Neuronal stem cell (in vitro differentiated cells): ENCODE data around the gene KCNK7.
"Not testable (repeated sequence)": the region's sequence is repeated elsewhere in the genome, so short reads cannot be mapped to it uniquely, and the experiment has no call there.

Experiments used
- DNase-seq: peaks from one replicate; pipeline ENCODE4 v3.0.0-alpha.2; 2013; ENCODE audit warnings: low spot score
- H2AFZ ChIP-seq: one replicate; pipeline ENCODE4 v1.6.1; 2013; ENCODE audit warnings: mild to moderate bottlenecking, low read length, inconsistent platforms
- H2AK5ac ChIP-seq: 2 replicates; pipeline ENCODE4 v1.6.1; 2013; ENCODE audit warnings: low read depth, mild to moderate bottlenecking, inconsistent platforms, low read length, moderate library complexity, mixed read lengths
- H2BK120ac ChIP-seq: 2 replicates; pipeline ENCODE4 v1.6.1; 2013; ENCODE audit warnings: low read depth, mild to moderate bottlenecking, inconsistent platforms, low read length, moderate library complexity, mixed read lengths
- H2BK12ac ChIP-seq: one replicate; pipeline ENCODE4 v1.6.1; 2013; ENCODE audit warnings: low read length, inconsistent platforms
- H2BK15ac ChIP-seq: 2 replicates; pipeline ENCODE4 v1.6.1; 2013; ENCODE audit warnings: mild to moderate bottlenecking, low read length, inconsistent platforms, mixed read lengths
- H2BK5ac ChIP-seq: one replicate; pipeline ENCODE4 v1.6.1; 2013; ENCODE audit warnings: inconsistent platforms, mild to moderate bottlenecking, low read length, moderate library complexity
- H3K14ac ChIP-seq: one replicate; pipeline ENCODE4 v1.6.1; 2013; ENCODE audit warnings: low read length, inconsistent platforms
- H3K18ac ChIP-seq: 2 replicates; pipeline ENCODE4 v1.6.1; 2013; ENCODE audit warnings: low read length, inconsistent platforms
- H3K23ac ChIP-seq: 2 replicates; pipeline ENCODE4 v1.6.1; 2013; ENCODE audit warnings: low read depth, mild to moderate bottlenecking, mixed read lengths, low read length, inconsistent platforms; ENCODE audit not compliant: poor library complexity
- H3K27ac ChIP-seq: replicated peaks from 3 replicates; pipeline ENCODE4 v1.5.1; 2013; ENCODE audit warnings: low read length, inconsistent platforms
- H3K27me3 ChIP-seq, 3 experiments: 2 replicates each; pipeline ENCODE4 v1.6.1; 2013; ENCODE audit warnings: low read length in 3 of 3, mild to moderate bottlenecking in 2 of 3, inconsistent platforms in 1 of 3, low read depth in 1 of 3, mixed read lengths in 1 of 3, moderate library complexity in 1 of 3; ENCODE audit not compliant: control insufficient read depth in 3 of 3, insufficient read depth in 3 of 3
- H3K36me3 ChIP-seq, 2 donors: replicated peaks in 1 of 2; 2 replicates each; pipeline ENCODE4 v1.6.1; 2013; ENCODE audit warnings: low read length in 2 of 2; ENCODE audit not compliant: control insufficient read depth in 2 of 2, insufficient read depth in 2 of 2
- H3K4ac ChIP-seq: 2 replicates; pipeline ENCODE4 v1.6.1; 2013; ENCODE audit warnings: inconsistent platforms, mild to moderate bottlenecking, low read length, moderate library complexity
- H3K4me1 ChIP-seq, 2 donors: 1 replicate in 1 of 2; 2 replicates in 1 of 2; pipeline ENCODE4 v1.6.1; 2013; ENCODE audit warnings: low read length in 2 of 2, low read depth in 1 of 2; ENCODE audit not compliant: control insufficient read depth in 2 of 2, insufficient read depth in 1 of 2
- H3K4me2 ChIP-seq: one replicate; pipeline ENCODE4 v1.6.1; 2013; ENCODE audit warnings: mild to moderate bottlenecking, low read length, inconsistent platforms; ENCODE audit not compliant: insufficient read depth, poor library complexity, severe bottlenecking
- H3K4me3 ChIP-seq, 2 donors: 2 replicates each; pipeline ENCODE4 v1.5.1; 2013; ENCODE audit warnings: low read length in 2 of 2, mild to moderate bottlenecking in 2 of 2, inconsistent platforms in 1 of 2, moderate library complexity in 1 of 2
- H3K79me1 ChIP-seq: one replicate; pipeline ENCODE4 v1.6.1; 2013; ENCODE audit warnings: low read depth, mild to moderate bottlenecking, inconsistent platforms, low read length, moderate library complexity
- H3K9ac ChIP-seq: one replicate; pipeline ENCODE4 v1.6.1; 2013; ENCODE audit warnings: mild to moderate bottlenecking, low read depth, low read length, inconsistent platforms; ENCODE audit not compliant: poor library complexity
- H3K9me3 ChIP-seq, 2 donors: replicated peaks in 1 of 2; 2 replicates each; pipeline versions ENCODE3 to v1.6.1; 2013; ENCODE audit warnings: low read length in 2 of 2, mild to moderate bottlenecking in 2 of 2, inconsistent platforms in 1 of 2, low read depth in 1 of 2, mixed read lengths in 1 of 2, moderate library complexity in 1 of 2; ENCODE audit not compliant: control insufficient read depth in 2 of 2, insufficient read depth in 1 of 2
- H4K8ac ChIP-seq: one replicate; pipeline ENCODE4 v1.6.1; 2013; ENCODE audit warnings: low read depth, mild to moderate bottlenecking, inconsistent platforms, low read length, moderate library complexity
- H4K91ac ChIP-seq: one replicate; pipeline ENCODE4 v1.6.1; 2013; ENCODE audit warnings: low read length, low read depth, mild to moderate bottlenecking, inconsistent platforms; ENCODE audit not compliant: poor library complexity
- WGBS, 2 donors: extraction: QIAGEN DNeasy Blood & Tissue Kit; methylation state at CpG; one replicate each; pipeline ENCODE4 v1.1.7; 2013; ENCODE audit warnings: missing lambda C conversion rate in 2 of 2, mixed read lengths in 1 of 2; ENCODE audit not compliant: insufficient read length in 2 of 2, insufficient replicate concordance in 1 of 2; ENCODE audit errors: extremely low coverage in 2 of 2; 5-methylcytosine and 5-hydroxymethylcytosine counted together

KCNK7 gene

GRCh38 chr11:65639623-65640482 lies 44.3 kb upstream of the KCNK7 start:
- H3K4me1 ChIP-seq, result peaks cover 16 to 25% of the 10 kb centered on the region in 2 donors
- no peak overlapping the region for H4K8ac ChIP-seq
- H2BK15ac ChIP-seq, result no peak overlapping the region
- no peak overlapping the region for H3K4me3 ChIP-seq
- peaks cover 0 to 3% (median 0%) of the 10 kb centered on the region in 3 experiments for H3K27me3 ChIP-seq
- H3K18ac ChIP-seq, result no peak overlapping the region
- no peak overlapping the region for H2BK5ac ChIP-seq
- no peak overlapping the region for H2BK120ac ChIP-seq
- no peak for DNase-seq
- no peak overlapping the region for H4K91ac ChIP-seq
- peaks cover 10% of the 10 kb centered on the region for H3K79me1 ChIP-seq
- H2AK5ac ChIP-seq, result peak overlapping the region; percentile 89
- no peak overlapping the region for H3K23ac ChIP-seq
- H3K36me3 ChIP-seq, result peaks cover 22 to 42% of the 10 kb centered on the region in 2 donors
- no peak overlapping the region for H2AFZ ChIP-seq
- no peak overlapping the region for H3K9ac ChIP-seq
- no CpG with 5 or more reads among the region's 8 CpGs for WGBS, 2 donors
- H3K14ac ChIP-seq, result no peak overlapping the region
- H3K4me2 ChIP-seq, result no peak overlapping the region
- no peak overlapping the region for H3K27ac ChIP-seq
- H2BK12ac ChIP-seq, result no peak overlapping the region
- no peak overlapping the region for H3K4ac ChIP-seq
- peaks cover 0 to 1% of the 10 kb centered on the region in 2 donors for H3K9me3 ChIP-seq

- Histone ChIP-seq H3K79me1 (peaks cover 11% of the 10 kb centered on the region), H2AK5ac (peak overlapping the region; percentile 68), H3K4me1 (peaks cover 16 to 25% of the 10 kb centered on the region in 2 donors), H3K36me3 (peaks cover 28 to 45% of the 10 kb centered on the region in 2 donors)
- not testable (repeated sequence) for DNase-seq, H2BK15ac ChIP-seq, H2BK12ac ChIP-seq, H3K9me3 ChIP-seq, H3K9ac ChIP-seq, H3K4ac ChIP-seq, H3K18ac ChIP-seq, H3K23ac ChIP-seq, H2AFZ ChIP-seq, H4K91ac ChIP-seq, H2BK120ac ChIP-seq, H3K27ac ChIP-seq, H2BK5ac ChIP-seq, H3K4me2 ChIP-seq, H3K4me3 ChIP-seq, H3K27me3 ChIP-seq, H4K8ac ChIP-seq, H3K14ac ChIP-seq
- WGBS, 2 donors, result no CpG with 5 or more reads among the region's 9 CpGs
Measured at GRCh38 chr11:65639228-65639597, 43.6 kb upstream of the KCNK7 start.

GRCh38 chr11:65637794-65638419 lies 42.3 kb upstream of the KCNK7 start, which contains the start of gene SIPA1:
Gene SIPA1 (plus strand): TSS chr11:65638101. CDS start chr11:65640922, 2,821 bp downstream.
- Histone ChIP-seq H2BK120ac (peak within 1 kb of the TSS; percentile 72), H2AK5ac (peak within 1 kb of the TSS; percentile 88), H3K4me1 (peaks cover 16 to 22% of the 10 kb centered on the region in 2 donors), H3K9ac (peak within 1 kb of the TSS; percentile 92), H3K36me3 (peaks cover 29 to 55% of the 10 kb centered on the region in 2 donors), H3K4me3 (peak within 1 kb of the TSS; percentile 76 to 80), H3K14ac (peak within 1 kb of the TSS; percentile 56), H2AFZ (peak within 1 kb of the TSS; percentile 90), H3K18ac (peak within 1 kb of the TSS; percentile 94), H3K27ac (peak within 1 kb of the TSS; percentile 75), H2BK5ac (peak within 1 kb of the TSS; percentile 93), H3K9me3 (peaks cover 0 to 2% of the 10 kb centered on the region in 2 donors), H3K79me1 (peaks cover 11% of the 10 kb centered on the region), H3K23ac (peak within 1 kb of the TSS; percentile 95), H2BK15ac (peak within 1 kb of the TSS; percentile 14), H2BK12ac (peak within 1 kb of the TSS; percentile 90), H4K91ac (no peak within 1 kb of the TSS), H3K4me2 (peak within 1 kb of the TSS; percentile 91), H4K8ac (no peak within 1 kb of the TSS), H3K27me3 (peaks cover 0 to 3% (median 0%) of the 10 kb centered on the region in 3 experiments), H3K4ac (peak within 1 kb of the TSS; percentile 6)
- no CpG with 5 or more reads among the region's 46 CpGs for WGBS, 2 donors
- DNase-seq, result peak; percentile 90
